Stimulated activated CD4-positive, alpha-beta T cell treated with anti-CD3 and anti-CD28 coated beads, Interleukin-4, amount 100 ng/mL, for 48 hours (primary cell): ENCODE results near the gene SPON2.

Experiments
- DNase-seq, 2 donors: peaks; one replicate each; pipeline ENCODE4 v3.0.0-alpha.2; 2020; ENCODE audit warnings: low read depth in 2 of 2

SPON2 gene

GRCh38 chr4:1208970-1209704 is 36.8 kb upstream of the SPON2 start:
- DNase-seq: no peak

GRCh38 chr4:1208266-1208961 is 36.0 kb upstream of the SPON2 start:
- DNase-seq: no peak

GRCh38 chr4:1207603-1208265 is 35.4 kb upstream of the SPON2 start:
- DNase-seq: no peak

- no peak for DNase-seq
Measured at GRCh38 chr4:1207157-1207470, 34.7 kb upstream of the SPON2 start.

GRCh38 chr4:1206299-1207156 is 34.1 kb upstream of the SPON2 start:
- DNase-seq: no peak

GRCh38 chr4:1205586-1206298 is 33.4 kb upstream of the SPON2 start:
- no peak for DNase-seq

- no peak for DNase-seq
Measured at GRCh38 chr4:1204828-1205585, 32.6 kb upstream of the SPON2 start.

- DNase-seq: no peak
Measured at GRCh38 chr4:1204286-1204827, 32.0 kb upstream of the SPON2 start.

GRCh38 chr4:1203026-1203616 is 30.7 kb upstream of the SPON2 start:
- no peak for DNase-seq

GRCh38 chr4:1202526-1203011 is 30.2 kb upstream of the SPON2 start:
- DNase-seq: no peak

- DNase-seq: peak; percentile 58 to 72
Measured at GRCh38 chr4:1201851-1202525, 29.6 kb upstream of the SPON2 start.

GRCh38 chr4:1200425-1201035 is 28.1 kb upstream of the SPON2 start:
- DNase-seq: no peak

- DNase-seq: no peak
Measured at GRCh38 chr4:1199556-1200331, 27.4 kb upstream of the SPON2 start.

- DNase-seq: no peak
Measured at GRCh38 chr4:1198098-1198844, 25.9 kb upstream of the SPON2 start.

- no peak for DNase-seq
Measured at GRCh38 chr4:1196421-1197183, 24.2 kb upstream of the SPON2 start.

- no peak for DNase-seq
Measured at GRCh38 chr4:1195891-1196401, 23.6 kb upstream of the SPON2 start.
